Hepatic stellate cell (primary cell): ENCODE measurements around the gene THOC2.
"Not testable (repeated sequence)": the region's sequence is repeated elsewhere in the genome, so short reads cannot be mapped to it uniquely, and the experiment has no call there.

Experiments used
- DNase-seq: peaks from one replicate; pipeline ENCODE4 v3.0.0; 2011; ENCODE audit warnings: low spot score

Gene THOC2

DNA sequence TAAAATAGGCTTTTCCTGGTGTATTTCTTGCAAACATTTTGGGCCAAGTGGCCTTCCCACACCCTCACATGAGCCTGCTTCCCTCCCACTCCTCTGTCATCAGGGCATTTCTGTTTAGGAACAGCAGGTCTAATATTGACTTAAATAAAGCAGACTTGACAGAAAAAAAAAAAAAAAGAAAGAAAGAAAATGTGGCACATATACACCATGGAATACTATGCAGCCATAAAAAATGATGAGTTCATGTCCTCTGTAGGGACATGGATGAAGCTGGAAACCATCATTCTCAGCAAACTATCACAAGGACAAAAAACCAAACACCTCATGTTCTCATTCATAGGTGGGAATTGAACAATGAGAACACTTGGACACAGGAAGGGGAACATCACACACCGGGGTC lies 2.3 kb upstream of the THOC2 start:
- not testable (repeated sequence) for DNase-seq

- DNase-seq = not testable (repeated sequence)
Observed at GRCh38 chrX:123734079-123734478, 1.2 kb upstream of the THOC2 start.

- peak; percentile 16 for DNase-seq
Observed at GRCh38 chrX:123731987-123732669, 724 bp downstream of the THOC2 start.

GRCh38 chrX:123731258-123731986 lies 1.4 kb downstream of the THOC2 start:
- no peak for DNase-seq

DNA sequence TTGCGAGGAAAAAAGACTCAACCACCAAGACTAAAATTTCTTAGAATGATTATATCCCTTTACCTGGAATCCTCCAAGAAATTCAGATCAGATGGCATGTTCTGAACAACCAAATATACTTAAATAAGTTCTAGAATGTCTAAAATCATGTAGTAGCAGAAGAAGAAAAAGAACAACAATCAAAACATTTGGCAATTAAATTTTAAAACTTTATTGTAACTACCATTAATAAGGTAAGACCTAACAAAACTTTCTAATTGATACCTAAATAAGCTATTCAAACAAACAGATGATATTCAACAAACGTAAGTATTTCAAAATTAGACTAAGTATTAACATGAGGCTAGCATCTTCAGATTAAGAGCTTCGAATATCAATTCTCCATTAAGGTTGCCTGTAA lies 4.3 kb downstream of the THOC2 start:
- no peak for DNase-seq

DNA sequence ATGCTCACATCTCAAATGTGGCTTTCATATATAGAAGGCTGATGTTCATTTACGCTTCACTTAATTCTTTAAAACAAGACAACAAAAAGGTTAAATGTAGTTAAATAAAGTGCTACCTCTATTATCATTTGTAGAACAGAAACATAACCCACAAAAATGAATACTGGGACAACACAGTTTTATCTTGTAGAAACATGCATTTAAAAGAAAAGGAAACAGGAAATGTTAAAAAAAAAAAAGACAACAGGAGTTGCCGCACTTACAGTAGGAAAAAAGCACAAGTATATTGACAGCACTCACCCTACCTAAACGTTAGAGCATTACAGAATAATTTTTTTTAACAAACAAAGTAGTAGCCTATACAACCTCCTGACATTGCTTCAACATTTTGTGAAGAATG lies 4.8 kb downstream of the THOC2 start:
- DNase-seq = no peak

- DNase-seq = not testable (repeated sequence)
Observed at GRCh38 chrX:123722193-123722592, 10.7 kb downstream of the THOC2 start.

- no peak for DNase-seq
Observed at GRCh38 chrX:123720486-123720885, 12.4 kb downstream of the THOC2 start.

GRCh38 chrX:123713841-123714240 lies 19.0 kb downstream of the THOC2 start:
- DNase-seq = peak; percentile 8

DNA sequence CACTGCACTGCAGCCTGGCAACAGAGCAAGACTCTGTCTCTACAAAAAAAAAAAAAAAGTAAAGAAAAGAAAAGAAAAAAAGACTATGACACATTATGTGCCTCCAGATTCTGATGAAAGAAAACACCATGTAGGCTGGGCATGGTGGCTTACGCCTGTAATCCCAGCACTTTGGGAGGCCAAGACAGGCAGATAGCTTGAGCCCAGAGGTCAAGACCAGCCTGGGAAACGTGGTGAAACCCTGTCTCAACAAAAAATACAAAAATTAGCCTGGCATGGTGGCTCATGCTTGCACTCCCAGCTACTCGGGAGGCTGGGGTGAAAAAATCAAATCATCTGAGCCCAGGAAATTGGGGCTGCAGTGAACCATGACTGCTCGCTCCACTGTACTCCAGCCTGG lies 19.4 kb downstream of the THOC2 start:
- DNase-seq = no peak

DNA sequence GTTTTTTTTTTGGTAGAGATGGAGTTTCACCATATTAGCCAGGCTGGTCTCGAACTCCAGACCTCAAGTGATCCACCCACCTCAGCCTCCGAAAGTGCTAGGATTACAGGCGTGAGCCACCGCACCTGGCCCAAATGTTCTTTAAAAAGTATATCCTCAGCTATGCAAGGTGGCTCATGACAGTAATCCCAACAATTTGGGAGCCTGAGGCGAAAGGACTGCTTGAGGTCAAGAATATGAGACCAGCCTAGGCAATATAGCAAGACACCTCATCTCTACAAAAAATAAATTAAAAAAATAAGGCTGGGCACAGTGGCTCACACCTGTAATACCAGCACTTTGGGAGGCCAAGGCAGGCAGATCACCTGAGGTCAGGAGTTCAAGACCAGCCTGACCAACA lies 21.7 kb downstream of the THOC2 start:
- not testable (repeated sequence) for DNase-seq

DNA sequence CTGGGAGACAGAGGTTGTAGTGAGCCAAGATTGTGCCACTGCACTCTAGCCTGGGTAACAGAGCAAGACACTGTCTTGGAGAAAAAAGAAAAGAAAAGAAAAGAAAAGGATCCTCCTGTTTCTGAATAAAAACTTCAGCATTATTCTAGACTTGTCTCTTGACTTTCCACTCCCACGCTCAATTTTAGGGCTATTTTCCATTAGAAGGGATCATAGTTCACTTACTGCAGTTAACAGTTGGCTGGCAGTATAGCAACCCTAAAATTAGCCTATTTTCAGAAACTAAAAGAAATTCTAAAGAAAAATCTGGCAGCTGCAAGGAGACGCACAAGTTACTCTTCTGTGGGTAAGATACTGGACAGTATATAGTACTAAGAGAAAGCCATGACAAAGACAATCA lies 28.1 kb downstream of the THOC2 start:
- DNase-seq = no peak

DNA sequence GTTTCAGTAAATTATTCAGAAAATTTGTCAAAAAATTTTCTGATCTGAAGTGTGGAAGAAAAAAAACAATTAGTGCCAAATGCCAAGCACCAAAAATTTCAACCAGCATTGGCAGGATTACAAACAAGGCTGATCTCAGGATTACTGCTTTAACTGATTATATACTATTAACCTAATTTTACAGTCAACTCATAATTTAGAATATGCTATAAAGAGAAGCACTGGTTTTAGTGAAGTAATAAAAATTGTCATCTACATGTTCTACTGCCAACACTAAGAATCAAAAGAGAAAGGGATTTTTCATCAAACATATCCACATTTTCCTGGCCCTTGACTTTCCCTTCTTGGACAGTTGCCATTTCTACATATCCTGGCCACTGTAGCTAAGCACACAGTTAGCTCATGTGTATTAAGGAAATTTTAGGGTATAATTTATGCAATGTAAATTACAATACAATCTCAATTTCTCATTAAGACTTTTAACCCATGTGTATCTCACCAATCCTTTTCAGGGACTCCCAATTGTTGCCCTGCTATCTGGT lies 33.8 kb downstream of the THOC2 start:
- no peak for DNase-seq

DNA sequence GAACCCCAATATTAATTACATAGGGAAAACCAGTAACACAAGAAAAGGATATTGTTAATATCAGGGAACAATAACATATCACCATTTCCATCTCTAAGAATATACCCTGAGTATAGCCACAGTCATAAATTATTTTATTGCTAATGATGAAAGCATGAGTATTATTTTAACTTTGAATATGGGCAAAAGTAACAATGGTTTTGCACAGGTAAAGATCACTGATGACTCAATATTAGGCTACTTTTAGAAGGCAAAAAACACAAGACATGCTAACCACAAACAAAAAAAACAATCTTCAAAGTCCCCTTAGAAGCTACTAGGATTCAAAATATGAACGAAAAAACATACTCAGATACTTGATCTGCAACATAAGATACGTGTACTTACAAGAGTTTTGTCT lies 36.5 kb downstream of the THOC2 start:
- no peak for DNase-seq

GRCh38 chrX:123695242-123695641 lies 37.6 kb downstream of the THOC2 start:
- DNase-seq = no peak

- DNase-seq = no peak
Observed at GRCh38 chrX:123691776-123692175, 41.1 kb downstream of the THOC2 start.

DNA sequence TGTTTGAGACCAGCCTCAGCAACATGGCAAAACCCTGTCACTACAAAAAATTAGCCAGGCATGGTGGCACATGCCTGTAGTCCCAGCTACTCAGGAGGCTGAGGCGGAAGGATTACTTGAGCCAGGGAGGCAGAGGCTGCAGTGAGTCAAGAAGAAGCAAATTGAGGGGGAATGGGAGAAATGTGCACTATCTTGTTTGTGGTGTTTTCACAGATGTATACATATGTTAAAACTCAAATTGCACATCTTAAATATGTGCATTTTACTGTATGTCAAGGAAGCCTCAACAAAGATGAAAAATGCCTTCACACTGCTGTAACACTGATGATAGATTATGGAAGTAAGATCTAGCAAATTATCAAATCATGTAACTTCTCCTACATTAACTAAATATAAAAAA lies 44.3 kb downstream of the THOC2 start:
- no peak for DNase-seq

- no peak for DNase-seq
Observed at GRCh38 chrX:123685232-123685631, 47.6 kb downstream of the THOC2 start.

DNA sequence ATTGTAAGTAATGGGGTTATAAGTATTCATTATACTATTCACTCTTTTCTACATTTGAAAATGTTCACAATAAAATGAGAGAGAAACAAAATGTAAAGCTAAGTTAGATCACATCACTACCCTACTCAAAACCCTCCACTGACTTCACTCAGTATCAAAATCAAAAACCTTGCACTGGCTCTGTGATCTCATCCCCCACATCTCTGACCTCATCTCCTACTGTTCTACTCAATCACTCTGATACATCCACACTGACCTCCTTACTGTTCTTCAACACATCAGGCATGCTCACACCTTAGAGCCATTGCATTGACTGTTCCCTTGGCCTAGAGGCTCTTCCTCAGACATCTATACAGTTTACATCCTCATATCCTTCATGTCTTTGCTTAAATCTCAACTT lies 50.7 kb downstream of the THOC2 start:
- no peak for DNase-seq

GRCh38 chrX:123679733-123680460 lies 53.0 kb downstream of the THOC2 start:
- DNase-seq = not testable (repeated sequence)

DNA sequence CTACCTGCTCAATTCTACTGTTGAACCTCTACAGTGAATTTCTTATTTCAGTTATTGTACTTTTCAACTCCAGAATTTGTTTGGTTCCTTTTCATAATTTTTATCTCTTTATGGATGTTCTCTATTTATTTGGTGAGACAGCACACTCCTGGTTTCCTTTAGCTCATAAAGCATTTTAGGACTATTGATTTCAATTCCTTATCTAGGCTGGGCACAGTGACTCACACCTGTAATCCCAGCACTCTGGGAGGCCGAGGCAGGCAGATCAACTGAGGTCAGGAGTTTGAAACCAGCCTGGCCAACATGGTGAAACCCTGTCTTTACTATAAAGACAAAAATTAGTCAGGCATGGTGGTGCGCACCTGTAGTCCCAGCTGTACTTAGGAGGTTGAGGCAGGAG lies 57.7 kb downstream of the THOC2 start:
- no peak for DNase-seq

DNA sequence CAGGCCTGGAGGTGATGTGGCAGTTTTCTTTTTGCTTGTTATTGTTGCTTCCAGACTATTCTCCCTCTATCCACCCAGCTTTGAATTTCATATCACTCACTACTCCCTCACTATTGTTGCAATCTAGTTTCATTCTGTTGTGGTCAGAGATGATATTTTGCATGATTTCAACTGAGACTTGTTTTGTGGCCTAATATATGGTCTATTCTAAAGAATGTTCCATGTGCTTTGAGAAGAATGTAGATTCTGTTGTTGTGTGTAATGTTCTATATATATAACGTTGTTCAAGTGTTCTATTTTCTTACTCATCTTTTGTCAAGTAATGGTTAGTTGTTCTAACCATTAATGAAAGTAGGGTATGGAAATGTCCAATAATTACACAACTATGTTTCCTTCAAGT lies 59.0 kb downstream of the THOC2 start:
- no peak for DNase-seq

DNA sequence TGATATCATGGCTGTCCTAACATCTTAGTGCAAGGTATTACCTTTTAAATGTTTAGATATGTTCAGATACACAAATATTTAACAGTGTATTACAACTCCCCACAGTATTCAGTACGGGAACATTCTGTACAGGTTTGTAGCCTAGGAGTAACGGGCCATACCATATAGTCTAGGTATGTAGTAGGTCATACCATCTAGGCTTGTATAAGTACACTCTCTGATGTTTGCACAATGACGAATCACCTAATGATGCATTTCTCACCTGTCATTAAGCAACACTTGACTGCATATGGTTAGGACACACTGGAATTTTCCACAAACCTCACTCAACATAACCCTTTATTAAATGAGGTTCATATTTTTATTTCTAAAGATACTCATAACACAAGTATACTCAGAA lies 67.7 kb downstream of the THOC2 start:
- no peak for DNase-seq
